Measurements from ENCODE around the gene SIRT7. TPM values are rescaled to one million over a fixed set of nuclear protein-coding genes. Genes with fewer than 3 reads are reported as not detected.

SIRT7 gene
- total RNA-seq, 1 donor = 22.1 TPM

- no peak for TF ChIP-seq CTCF (IDR thresholded peaks at IDR 0.05; ENCODE audit: extremely low read depth, low read depth, low read length)
- H3K4me3 ChIP-seq (ENCODE audit: insufficient read depth, low read length) = no peak overlapping the region
- no peaks in the 10 kb centered on the region for H3K27me3 ChIP-seq (ENCODE audit: insufficient read depth, low read length)
- peak; percentile 57 for DNase-seq (ENCODE audit: insufficient read length, low spot score, missing footprints)
- peaks cover 76% of the 10 kb centered on the region for H3K79me2 ChIP-seq (ENCODE audit: insufficient read depth, low read length)
- peaks cover 15% of the 10 kb centered on the region for H4K20me1 ChIP-seq (ENCODE audit: insufficient read depth, low read length)
- peaks cover 40% of the 10 kb centered on the region for H3K36me3 ChIP-seq (ENCODE audit: insufficient read depth, low read length)
- peak overlapping the region; percentile 75 for H3K27ac ChIP-seq (ENCODE audit: low read depth, low read length)
- H3K4me2 ChIP-seq (ENCODE audit: insufficient read depth, low read length) = peak overlapping the region; percentile 89
- peaks cover 37% of the 10 kb centered on the region for H3K4me1 ChIP-seq (ENCODE audit: insufficient read depth, low read length)
- H3K9me3 ChIP-seq (ENCODE audit: low read depth, low read length) = no peaks in the 10 kb centered on the region
- H2AFZ ChIP-seq (ENCODE audit: low read length) = no peak overlapping the region
Observed at GRCh38 chr17:81889602-81890001, 28.4 kb downstream of the SIRT7 start.

GRCh38 chr17:81888988-81889595 lies 28.9 kb downstream of the SIRT7 start:
- peak; percentile 71 for DNase-seq (ENCODE audit: insufficient read length, low spot score, missing footprints)
- H3K4me1 ChIP-seq (ENCODE audit: insufficient read depth, low read length) = peaks cover 42% of the 10 kb centered on the region
- H3K4me3 ChIP-seq (ENCODE audit: insufficient read depth, low read length) = no peak overlapping the region
- TF ChIP-seq CTCF (IDR thresholded peaks at IDR 0.05; ENCODE audit: extremely low read depth, low read depth, low read length) = no peak
- peak overlapping the region; percentile 75 for H3K27ac ChIP-seq (ENCODE audit: low read depth, low read length)
- H4K20me1 ChIP-seq (ENCODE audit: insufficient read depth, low read length) = peaks cover 15% of the 10 kb centered on the region
- H2AFZ ChIP-seq (ENCODE audit: low read length) = no peak overlapping the region
- H3K79me2 ChIP-seq (ENCODE audit: insufficient read depth, low read length) = peaks cover 72% of the 10 kb centered on the region
- H3K9me3 ChIP-seq (ENCODE audit: low read depth, low read length) = no peaks in the 10 kb centered on the region
- peaks cover 39% of the 10 kb centered on the region for H3K36me3 ChIP-seq (ENCODE audit: insufficient read depth, low read length)
- no peaks in the 10 kb centered on the region for H3K27me3 ChIP-seq (ENCODE audit: insufficient read depth, low read length)
- no peak overlapping the region for H3K4me2 ChIP-seq (ENCODE audit: insufficient read depth, low read length)

GRCh38 chr17:81888105-81888987 lies 29.6 kb downstream of the SIRT7 start:
- Histone ChIP-seq H3K27me3 (ENCODE audit: insufficient read depth, low read length) (no peaks in the 10 kb centered on the region), H3K27ac (ENCODE audit: low read depth, low read length) (no peak overlapping the region), H3K36me3 (ENCODE audit: insufficient read depth, low read length) (peaks cover 39% of the 10 kb centered on the region), H4K20me1 (ENCODE audit: insufficient read depth, low read length) (peaks cover 15% of the 10 kb centered on the region), H3K9me3 (ENCODE audit: low read depth, low read length) (no peaks in the 10 kb centered on the region), H3K4me1 (ENCODE audit: insufficient read depth, low read length) (peaks cover 43% of the 10 kb centered on the region), H3K79me2 (ENCODE audit: insufficient read depth, low read length) (peaks cover 67% of the 10 kb centered on the region), H3K4me2 (ENCODE audit: insufficient read depth, low read length) (no peak overlapping the region), H3K4me3 (ENCODE audit: insufficient read depth, low read length) (no peak overlapping the region), H2AFZ (ENCODE audit: low read length) (no peak overlapping the region)
- DNase-seq (ENCODE audit: insufficient read length, low spot score, missing footprints) = peak; percentile 78
- TF ChIP-seq CTCF (IDR thresholded peaks at IDR 0.05; ENCODE audit: extremely low read depth, low read depth, low read length) = no peak
